Middle frontal gyrus (tissue), 1 donor: ENCODE data around the gene OSTN.
"Not testable (repeated sequence)": the region's sequence is repeated elsewhere in the genome, so short reads cannot be mapped to it uniquely, and the experiment has no call there.

Experiments used
- DNase-seq: peaks from one replicate; pipeline ENCODE4 v3.0.0-alpha.2; 2015; ENCODE audit warnings: low spot score; ENCODE audit errors: extremely low spot score

The OSTN gene

GRCh38 chr3:191198932-191199331, at the start of gene OSTN:
TSS of gene OSTN (plus strand) at chr3:191199241. CDS start at chr3:191212533, 13,292 bp downstream.
- DNase-seq, result no peak

GRCh38 chr3:191151653-191152052, 47.4 kb upstream of the OSTN start:
- DNase-seq, result no peak

- no peak for DNase-seq
Observed at GRCh38 chr3:191154827-191155226, 44.2 kb upstream of the OSTN start.

- DNase-seq, result no peak
Observed at GRCh38 chr3:191158247-191158646, 40.8 kb upstream of the OSTN start.

GRCh38 chr3:191158815-191159214, 40.2 kb upstream of the OSTN start:
- no peak for DNase-seq

GRCh38 chr3:191165802-191166201, 33.2 kb upstream of the OSTN start:
- no peak for DNase-seq

GRCh38 chr3:191166368-191166767, 32.7 kb upstream of the OSTN start:
- no peak for DNase-seq

GRCh38 chr3:191169566-191169965, 29.5 kb upstream of the OSTN start:
- DNase-seq, result no peak

GRCh38 chr3:191170097-191170496, 28.9 kb upstream of the OSTN start:
- DNase-seq, result no peak

- no peak for DNase-seq
Observed at GRCh38 chr3:191175102-191175501, 23.9 kb upstream of the OSTN start.

- DNase-seq, result no peak
Observed at GRCh38 chr3:191176038-191176785, 22.8 kb upstream of the OSTN start.

- not testable (repeated sequence) for DNase-seq
Observed at GRCh38 chr3:191185382-191185781, 13.7 kb upstream of the OSTN start.

GRCh38 chr3:191188246-191188645, 10.8 kb upstream of the OSTN start:
- DNase-seq, result not testable (repeated sequence)

GRCh38 chr3:191192270-191192669, 6.8 kb upstream of the OSTN start:
- DNase-seq, result not testable (repeated sequence)

GRCh38 chr3:191192941-191193340, 6.1 kb upstream of the OSTN start:
- DNase-seq, result no peak

GRCh38 chr3:191197761-191198306, 1.2 kb upstream of the OSTN start:
- no peak for DNase-seq

- DNase-seq, result no peak
Observed at GRCh38 chr3:191198480-191198879, 561 bp upstream of the OSTN start.

- no peak for DNase-seq
Observed at GRCh38 chr3:191210032-191210431, 11.0 kb downstream of the OSTN start.

GRCh38 chr3:191216510-191216909, 17.5 kb downstream of the OSTN start:
- DNase-seq, result no peak

- no peak for DNase-seq
Observed at GRCh38 chr3:191217301-191217700, 18.3 kb downstream of the OSTN start.

- DNase-seq, result no peak
Observed at GRCh38 chr3:191220908-191221307, 21.9 kb downstream of the OSTN start.

- DNase-seq, result no peak
Observed at GRCh38 chr3:191221638-191222037, 22.6 kb downstream of the OSTN start.

- DNase-seq, result no peak
Observed at GRCh38 chr3:191227541-191227940, 28.5 kb downstream of the OSTN start.
